HT-29 (cell line): ENCODE measurements around the gene S100A7A. TPM values are rescaled to one million over a fixed set of nuclear protein-coding genes. Genes with fewer than 3 reads are reported as not detected.
"Not testable (repeated sequence)": the region's sequence is repeated elsewhere in the genome, so short reads cannot be mapped to it uniquely, and the experiment has no call there.

Source experiments
- DNase-seq: peaks from one replicate; pipeline ENCODE4 v3.0.0-alpha.2; 2015; ENCODE audit warnings: low spot score
- total RNA-seq: library from RNA; depleted of rRNA; stranded (reverse); fragments of >200 nt; shearing (Covaris generic); gene quantifications from 2 replicates; pipeline ENCODE4 v1.2.3, GENCODE V29; 2014

The S100A7A gene
- total RNA-seq, 1 experiment from 2014 or later, result not detected

DNA sequence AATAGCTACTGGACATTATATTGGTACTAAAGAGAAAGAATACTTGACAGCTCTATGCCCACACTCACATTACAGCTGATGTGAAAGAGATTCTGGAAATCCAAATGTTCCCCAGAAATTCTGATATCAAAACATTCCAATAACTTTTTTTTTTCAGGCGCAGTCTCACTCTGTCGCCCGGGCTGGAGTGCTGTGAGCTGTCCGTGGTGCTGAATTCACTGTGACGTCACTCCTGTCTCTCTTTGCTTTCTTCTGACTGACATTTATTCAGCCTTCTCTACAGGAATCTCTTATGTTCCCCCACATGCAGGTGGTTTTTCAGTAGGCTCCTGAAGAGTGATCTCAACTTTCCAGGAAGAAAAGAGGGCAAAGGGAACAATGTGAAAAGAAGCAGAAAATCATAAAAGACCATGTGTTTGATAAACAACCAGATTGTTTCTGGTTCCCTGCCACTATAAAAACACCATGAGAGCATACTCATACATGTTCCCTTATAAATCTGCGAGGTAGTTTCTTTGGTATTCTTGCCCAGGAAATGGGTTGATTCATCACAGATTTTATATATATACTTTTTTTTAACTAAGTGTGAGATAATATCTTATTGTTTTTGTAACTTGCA lies 6.2 kb downstream of the S100A7A start:
- peak; percentile 76 for DNase-seq

DNA sequence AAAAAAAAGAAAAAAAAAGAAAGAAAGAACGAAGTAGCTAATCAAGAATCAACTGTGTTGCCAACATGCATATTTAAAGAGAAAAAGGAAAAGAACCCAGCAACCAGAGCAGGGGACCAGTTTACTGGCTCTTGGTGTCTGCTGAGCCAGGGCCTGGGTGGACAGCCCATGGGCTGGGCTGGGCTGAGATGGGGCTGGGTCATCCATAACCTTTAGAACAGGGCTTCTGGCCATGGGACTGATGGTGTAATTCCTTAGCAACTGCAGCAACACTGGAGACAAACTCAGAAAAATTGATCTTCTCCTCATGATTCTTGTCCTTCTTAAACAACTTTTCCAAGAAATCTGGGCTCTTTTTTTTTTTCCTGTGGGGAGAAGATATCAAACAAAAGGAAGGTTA lies 10.5 kb downstream of the S100A7A start:
- no peak for DNase-seq

DNA sequence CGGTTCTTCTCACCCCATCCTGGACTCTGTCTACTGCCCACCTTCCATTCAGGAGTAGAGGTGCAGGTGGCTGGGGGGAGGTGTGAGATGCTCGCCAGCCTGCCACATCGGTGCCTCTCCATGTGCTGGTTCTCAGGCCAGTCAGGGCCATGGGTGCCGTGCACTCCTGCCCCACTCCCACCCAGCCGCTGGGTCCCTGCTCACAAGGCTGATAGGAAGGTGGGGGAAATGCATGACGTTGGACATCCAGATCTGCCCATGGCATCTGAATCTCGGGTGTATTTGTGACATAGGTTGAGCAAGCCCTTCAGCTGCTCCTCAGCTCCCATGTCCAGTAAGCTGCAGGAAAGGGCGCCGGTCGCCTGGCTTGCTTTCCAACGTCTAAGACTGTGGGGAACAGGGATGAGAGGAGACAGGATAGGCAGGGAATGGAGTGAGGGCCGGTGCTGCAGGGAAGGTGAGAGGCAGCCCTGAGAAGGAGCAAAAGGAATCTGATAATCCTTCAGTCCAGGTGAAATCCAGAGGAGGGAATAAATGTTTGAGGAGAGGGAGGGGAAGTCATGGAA lies 11.8 kb downstream of the S100A7A start:
- DNase-seq, result no peak

DNA sequence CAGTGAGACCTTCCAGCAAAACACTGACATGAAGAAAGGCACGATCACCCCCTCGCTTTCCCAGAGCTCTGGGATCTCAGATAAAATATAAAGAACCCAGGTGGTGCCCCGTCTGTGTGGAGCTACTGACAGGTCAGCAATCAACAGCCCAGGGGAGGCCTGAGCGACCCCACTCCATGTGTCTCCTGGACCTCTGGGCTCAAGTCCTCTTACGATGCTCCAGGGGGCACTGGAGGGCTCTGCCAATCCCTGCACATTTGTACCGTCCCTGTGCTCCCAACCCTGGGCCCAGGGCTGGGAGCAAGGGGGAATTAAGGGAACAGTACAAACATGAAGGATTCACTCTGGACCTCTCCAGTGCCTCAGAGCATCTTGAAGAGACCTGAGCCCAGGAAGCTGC lies 12.5 kb downstream of the S100A7A start:
- no peak for DNase-seq

DNA sequence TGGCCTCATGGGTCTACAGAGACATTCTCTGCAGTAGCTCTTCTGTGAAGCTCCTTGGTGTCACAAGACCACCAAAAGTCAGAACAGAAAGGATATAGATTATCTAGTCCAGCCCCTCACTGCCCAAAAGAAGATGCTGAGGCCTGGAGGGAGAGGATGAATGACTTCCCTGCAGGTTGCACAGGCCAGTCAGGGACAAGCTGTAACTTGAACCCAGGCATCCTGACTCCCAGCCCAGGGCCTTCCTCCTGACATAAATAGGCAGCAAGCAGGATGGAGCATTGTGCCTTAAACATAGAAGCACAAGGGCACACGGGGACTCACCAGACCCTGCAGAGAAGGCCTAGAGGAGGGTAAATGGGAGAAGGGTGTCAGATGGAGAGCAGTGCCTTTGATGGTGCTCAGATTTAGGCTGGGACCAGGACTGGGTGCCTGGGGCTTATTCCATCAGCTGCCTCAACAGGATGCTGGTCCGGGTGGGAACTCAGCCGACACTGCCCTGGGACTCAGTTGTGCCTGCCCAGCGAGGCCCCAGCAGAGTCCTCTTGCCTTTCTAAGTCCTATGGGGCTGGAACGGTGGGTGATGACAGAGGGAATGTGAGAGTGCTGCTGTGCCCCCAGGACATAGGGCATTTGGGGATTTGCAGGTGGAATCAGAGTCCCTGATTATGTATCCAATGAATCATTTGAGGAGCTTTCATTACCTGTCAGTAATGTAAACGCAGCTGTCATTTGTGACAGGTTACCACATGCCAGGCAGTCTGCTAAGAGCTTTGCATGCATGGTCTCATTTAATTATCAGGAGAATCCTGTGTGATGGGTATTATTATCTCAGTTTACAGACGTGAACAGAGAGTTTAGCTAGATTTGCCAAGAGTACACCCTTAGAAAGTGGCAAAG lies 13.2 kb downstream of the S100A7A start:
- no peak for DNase-seq

DNA sequence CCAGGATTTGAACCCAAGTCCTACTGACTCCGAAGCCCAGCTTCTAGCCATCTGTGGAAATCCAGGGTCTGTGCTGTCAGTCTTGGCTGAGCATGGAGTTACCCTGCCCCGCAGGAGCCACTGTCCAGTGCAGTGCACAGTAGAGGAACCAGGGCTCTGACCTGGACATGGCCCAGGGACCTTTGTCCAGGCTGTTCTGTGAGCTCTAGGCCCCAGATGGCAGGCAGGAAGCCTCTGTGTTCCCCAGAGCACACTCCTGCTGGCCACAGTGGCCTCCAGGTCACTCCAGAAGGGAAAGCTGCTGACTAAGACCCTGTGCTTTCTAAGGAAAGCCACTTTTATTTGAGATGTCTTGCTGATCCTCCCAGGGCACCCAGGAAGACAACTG lies 13.8 kb downstream of the S100A7A start:
- no peak for DNase-seq

DNA sequence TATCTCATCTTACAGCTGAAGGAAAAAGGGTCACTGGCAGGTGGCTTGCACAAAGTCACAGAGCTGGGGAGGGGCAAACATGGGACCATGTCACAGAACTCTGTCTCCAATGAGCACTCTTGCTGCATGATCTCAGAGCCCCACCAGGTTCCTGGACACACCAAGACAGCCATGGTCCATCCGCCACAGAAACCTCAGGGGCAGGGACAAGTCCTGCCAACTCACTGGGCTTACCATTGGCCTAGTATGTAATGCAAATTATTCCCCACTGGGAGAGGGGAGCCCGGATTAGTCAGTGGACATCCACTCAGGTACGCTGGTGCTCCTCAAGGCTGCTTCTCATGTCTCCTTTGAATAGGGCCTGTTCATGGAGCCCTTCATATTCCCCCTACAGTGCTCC lies 14.2 kb downstream of the S100A7A start:
- no peak for DNase-seq

DNA sequence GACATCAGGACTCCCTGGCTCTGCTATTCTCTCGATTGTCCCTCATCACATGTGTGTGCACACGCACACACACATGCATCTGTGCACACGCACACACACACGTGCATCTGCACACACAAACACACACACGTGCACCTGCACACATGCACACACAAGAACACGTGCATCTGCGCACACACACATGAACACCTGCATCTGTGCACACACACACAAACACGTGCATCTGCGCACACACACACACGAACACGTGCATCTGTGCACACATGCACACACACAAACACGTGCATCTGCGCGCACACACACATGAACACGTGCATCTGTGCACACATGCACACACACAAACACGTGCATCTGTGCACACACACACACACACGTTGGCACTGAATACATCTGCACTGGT lies 14.7 kb downstream of the S100A7A start:
- DNase-seq, result no peak

DNA sequence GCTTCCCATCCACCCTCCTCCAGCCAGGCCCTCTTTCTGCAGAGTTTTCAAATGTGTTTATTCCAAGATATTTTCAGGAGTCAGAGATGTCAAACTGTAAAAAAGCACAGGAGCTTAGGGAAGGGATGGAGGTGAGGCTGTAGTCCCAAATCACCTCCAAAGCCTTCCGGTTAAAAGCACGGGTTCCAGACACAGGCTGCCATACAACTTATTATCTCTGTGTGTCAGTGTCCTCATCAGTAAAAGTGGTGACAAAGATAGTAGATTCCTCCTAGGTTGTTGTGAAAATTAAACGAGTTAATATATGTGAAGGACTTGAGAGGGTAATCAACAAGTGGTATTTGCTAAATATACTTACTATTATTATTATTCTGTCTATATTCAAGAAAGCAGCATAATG lies 15.1 kb downstream of the S100A7A start:
- DNase-seq, result no peak

DNA sequence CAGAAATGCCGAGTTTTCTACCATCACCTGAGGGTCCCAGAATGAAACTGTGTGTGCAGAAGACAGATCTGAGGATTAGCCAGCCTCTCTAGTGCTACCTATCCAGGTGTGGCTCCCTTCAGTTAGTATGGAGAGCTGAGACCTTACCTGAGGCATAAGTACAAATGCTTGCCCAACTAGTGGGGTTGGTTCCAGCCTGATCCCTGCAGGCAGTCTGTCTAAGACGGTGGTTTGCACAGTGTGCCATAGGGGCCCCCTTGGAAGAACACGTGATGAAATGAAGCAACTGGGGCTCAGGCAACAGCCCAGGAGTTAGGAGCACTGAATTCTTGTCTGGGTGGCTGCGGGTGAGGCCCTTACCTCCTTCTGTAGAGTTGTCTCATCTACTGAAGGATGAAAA lies 15.6 kb downstream of the S100A7A start:
- DNase-seq, result no peak

DNA sequence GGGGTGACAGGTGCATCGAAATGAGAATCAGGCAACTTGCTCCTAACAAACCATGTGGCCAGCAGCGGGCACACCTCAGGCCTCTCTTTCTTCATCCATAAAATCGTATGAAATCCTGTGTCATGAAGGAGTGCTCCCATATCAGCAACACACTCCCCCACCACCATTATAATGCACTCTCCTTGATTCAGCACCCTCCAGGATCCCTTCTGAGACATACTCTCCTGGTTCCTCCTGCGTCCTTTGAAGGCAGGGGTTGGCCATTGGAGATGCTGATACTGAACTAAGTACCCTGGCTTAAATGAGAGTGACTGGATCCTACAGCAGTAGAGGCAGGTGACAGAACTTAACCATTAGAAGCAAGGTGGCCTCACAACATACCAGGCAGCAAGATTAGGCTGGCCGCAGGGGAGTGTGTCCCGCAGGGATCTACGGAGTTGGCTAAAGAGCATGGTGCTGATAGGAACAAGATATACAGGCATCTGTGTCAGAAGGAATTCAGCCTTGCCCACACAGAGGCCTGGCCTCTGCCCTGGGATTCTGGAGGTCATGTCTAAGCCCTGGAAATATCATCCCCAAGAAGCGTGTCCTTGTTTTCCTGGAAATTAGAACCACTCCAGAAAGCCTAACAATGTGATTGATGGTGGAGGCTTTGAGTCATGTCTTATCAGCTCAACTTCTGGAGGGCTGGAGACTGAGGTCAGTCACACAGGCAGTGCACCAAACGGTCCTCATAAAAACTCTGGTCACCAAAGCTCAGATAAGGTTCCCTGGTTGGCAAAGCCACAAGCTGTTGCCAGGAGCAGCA lies 16.8 kb downstream of the S100A7A start:
- DNase-seq, result no peak

DNA sequence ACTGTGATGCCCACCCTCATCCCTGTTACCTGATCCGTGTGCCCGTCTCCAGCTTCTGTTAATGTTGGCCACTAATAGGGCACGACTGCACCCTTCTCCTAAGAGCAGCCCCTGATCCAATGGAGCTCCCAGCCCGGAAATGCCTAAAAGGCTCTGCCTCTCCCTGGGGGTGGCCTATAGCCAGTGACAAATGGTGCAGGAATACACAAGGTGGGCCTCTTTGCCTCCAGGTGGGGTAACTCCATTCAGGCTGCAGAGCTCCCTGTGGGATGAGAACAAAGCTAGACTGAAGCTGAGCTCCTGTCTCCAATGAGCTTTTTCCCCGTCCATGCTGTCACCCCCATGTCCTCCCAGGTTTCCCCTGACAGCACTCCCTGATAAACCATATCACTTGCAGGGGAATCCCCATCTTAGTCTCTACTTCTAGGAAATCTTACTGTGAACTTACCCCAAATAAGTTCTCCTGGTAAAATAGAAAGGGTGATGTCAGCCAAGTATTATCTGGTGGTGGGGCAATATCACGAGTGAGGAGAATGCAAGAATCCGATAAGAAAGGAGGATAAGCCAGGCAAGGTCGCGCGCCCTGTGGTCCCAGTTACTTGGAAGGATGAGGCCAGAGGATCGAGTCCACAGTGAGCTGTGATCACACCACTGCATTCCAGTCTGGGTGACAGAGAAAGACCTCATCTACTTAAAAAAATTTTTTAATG lies 18.6 kb downstream of the S100A7A start:
- DNase-seq, result no peak

DNA sequence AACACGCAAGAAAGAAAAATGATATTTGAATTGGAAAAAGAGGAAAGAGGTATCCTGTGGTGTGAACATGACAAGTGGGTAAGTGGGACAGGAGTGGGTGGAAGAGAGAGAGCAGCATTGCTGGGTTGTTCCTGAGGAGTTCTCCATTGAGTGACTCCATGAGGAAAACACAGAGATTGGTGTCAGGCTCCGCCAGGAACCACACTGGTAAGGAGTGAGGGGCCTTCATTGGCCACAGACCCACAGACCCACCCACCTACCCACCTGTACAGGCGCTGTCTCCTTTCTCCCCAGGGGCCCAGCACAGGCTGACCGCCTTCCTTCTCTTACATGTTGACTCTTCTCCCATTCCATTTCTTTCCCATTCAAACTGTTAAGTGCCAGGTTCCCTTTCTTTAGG lies 20.9 kb downstream of the S100A7A start:
- no peak for DNase-seq

DNA sequence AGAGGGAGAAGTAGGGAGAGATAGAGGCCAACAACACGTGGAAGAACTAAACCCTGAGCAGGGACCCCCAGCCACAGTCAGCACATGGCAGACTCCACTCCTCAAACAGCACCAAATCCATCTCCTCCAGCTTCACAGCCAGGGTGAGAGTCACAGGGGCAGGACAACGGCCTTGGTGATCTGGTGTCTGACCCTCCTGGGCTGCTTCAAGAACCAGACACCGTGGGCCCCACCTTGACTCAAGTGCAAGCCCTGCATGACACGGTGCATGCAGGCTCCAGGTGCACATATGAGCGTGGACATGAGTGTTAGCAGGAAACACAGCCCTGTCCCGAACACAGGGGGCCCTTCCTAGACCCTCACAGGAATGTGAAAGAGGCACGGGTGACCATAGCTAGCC lies 22.3 kb downstream of the S100A7A start:
- no peak for DNase-seq

DNA sequence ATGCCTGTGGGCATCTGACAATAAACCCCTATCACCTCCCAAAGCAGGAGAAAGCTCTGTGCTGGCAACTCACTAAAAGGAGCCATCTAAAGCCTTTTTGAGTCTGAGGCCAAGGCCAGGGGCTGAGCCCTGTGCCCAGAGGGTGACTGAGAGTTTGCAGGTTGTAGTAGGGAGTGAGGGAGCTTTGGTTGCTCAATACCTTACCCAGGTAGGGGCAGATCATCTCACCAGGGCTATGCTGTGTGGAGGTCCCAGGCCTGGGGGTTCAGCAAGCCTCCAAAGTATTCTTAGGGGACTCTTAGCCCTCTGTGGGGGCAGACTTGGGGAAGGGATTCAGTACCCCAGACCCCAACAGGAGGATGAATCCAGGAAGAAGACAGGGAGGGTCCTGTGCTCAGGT lies 23.0 kb downstream of the S100A7A start:
- DNase-seq, result no peak

DNA sequence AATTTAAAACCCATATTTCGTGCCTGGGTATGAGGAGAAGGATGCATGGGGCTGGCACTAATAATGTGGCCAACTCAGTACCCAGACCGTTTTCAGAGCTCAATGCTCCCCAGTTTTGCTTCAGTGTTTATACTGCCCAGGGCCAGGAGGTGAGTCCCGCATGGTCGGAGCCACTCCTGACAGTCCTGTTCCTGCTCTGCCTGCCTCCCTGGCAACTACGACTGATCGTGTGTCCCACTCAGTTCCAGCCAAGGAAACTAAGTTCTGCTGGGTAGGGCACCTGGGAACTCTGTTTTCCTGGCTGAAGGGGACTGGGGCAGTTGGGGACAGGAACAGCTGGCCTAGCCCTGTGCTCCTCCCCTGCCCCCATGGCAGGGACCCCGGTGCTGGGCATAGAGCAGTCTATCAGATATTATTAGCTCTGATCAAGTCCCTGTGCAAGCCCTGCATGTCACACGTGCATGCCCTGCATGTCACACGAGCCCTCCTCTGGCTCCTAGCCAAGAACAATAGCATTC lies 25.0 kb downstream of the S100A7A start:
- DNase-seq, result no peak

DNA sequence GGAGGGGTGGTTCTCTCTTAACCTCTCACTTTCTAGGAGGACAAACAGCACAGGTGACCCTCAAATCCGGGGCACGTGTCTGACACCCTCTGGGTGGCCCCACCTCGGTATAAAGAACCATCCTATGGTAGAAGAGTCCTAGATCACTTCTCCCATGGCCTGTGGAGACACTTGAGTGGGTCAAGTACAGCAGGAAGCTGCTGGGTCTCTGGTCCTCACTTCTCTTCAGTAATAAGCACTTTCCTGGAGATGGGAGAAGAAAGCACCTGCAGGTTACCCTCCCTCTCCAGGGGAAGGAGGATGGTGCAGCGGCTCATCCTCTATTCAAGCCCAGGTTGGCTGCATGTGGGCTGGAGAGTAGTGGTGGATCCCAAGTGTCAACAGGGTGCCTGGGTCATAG lies 27.2 kb downstream of the S100A7A start:
- DNase-seq, result no peak

DNA sequence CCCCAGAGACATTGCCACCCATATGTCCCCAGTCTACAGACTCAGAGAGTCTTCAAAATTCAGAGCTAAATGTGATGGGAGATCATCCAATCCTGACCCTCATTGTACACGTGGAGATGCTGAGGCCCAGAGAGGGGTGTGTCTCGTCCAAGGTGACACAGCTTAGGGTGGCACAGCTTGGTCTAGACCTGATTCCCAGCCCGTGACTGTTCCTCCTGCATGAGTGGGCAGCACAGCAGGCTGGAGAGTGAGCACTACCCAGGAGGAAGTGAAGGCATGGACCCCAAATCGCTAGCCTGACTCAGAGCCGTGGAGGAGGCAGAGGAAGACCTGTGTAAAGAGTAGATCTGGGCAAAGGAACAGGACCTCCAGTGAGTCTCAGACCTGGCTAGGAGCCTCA lies 27.8 kb downstream of the S100A7A start:
- no peak for DNase-seq

DNA sequence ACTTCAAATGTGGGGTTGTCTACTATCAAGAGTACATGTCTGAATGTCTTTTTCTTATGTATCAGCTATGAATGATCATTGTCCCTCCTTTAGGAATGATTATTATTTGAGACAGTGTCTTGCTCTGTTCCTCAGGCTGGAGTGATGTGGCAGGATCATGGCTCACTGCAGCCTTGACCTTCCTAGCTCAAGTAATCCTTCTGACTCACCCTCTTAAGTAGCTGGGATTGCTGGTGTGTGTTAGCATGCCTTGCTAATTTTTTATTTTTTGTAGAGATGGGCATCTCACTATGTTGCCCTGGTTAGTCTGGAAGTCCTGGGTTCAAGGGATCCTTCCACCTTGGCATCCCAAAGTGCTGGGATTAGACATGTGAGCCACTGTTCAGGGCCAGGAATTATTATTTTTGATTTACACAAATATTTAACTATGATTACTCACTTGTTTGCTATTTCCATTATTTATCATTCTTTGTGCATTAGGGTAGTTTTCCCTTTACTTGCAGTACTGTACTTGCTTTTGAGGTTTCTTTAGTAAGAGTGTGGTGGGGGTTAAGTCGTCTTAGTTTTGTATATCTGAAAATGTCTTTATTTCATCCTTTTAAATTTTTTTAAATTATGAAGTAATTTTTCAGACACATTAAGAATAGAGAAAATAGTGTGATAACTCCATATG lies 31.3 kb downstream of the S100A7A start:
- DNase-seq, result no peak

DNA sequence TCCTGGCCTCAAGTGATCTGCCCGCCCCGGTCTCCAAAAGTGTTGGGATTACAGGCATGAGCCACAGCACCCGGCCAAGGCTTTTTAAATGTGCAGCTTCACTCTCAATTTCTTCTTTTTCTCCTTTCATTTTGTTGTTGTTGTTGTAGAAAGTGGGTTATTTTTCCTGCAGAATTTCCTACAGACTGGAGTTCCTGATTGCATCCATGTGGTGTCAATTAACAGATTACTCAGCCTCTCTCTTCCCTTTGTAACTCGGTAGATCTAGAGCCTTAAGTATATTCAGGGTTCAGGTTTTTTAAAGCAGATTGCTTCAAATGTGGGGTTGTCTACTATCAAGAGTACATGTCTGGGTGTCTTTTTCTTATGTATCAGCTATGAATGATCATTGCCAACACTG lies 32.5 kb downstream of the S100A7A start:
- not testable (repeated sequence) for DNase-seq

DNA sequence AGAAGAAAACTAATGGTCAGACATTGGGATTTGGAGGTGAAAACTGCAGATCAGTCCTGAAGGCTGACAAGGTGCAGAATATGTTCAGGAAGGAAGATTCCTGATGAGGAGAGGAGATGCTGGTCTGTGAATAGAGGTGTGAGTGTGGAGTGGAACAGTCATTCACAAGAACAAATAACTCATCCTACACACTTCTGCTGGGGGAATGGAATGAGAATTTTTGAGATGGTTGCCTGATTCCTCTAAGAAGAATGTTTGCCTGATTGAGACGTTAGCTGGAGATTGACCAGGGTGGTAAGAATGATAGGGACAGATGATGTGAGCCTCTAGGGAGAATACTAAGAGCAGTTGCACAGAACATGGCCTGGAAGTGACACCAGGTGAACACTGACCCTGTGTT lies 40.1 kb downstream of the S100A7A start:
- no peak for DNase-seq
